Kidney capillary endothelial cell (primary cell): ENCODE measurements around the gene MR1.

Experiments used
- DNase-seq: peaks from one replicate; pipeline ENCODE4 v3.0.0-alpha.2; 2018; ENCODE audit warnings: low spot score

The MR1 gene

GRCh38 chr1:181091309-181092040 is 57.7 kb downstream of the MR1 start:
- no peak for DNase-seq

- no peak for DNase-seq
Measured at GRCh38 chr1:181092056-181092455, 58.3 kb downstream of the MR1 start.

GRCh38 chr1:181092883-181093458 is 59.2 kb downstream of the MR1 start:
- no peak for DNase-seq

GRCh38 chr1:181094416-181095212 is 60.8 kb downstream of the MR1 start:
- no peak for DNase-seq

GRCh38 chr1:181095260-181095659 is 61.5 kb downstream of the MR1 start:
- no peak for DNase-seq

- DNase-seq = no peak
Measured at GRCh38 chr1:181095763-181096184, 62.0 kb downstream of the MR1 start.

- no peak for DNase-seq
Measured at GRCh38 chr1:181097242-181097641, 63.5 kb downstream of the MR1 start.

- DNase-seq = no peak
Measured at GRCh38 chr1:181099152-181100014, 65.6 kb downstream of the MR1 start.

- no peak for DNase-seq
Measured at GRCh38 chr1:181100015-181100905, 66.5 kb downstream of the MR1 start.

- DNase-seq = no peak
Measured at GRCh38 chr1:181100934-181101333, 67.2 kb downstream of the MR1 start.

- DNase-seq = no peak
Measured at GRCh38 chr1:181101581-181102226, 67.9 kb downstream of the MR1 start.

- DNase-seq = no peak
Measured at GRCh38 chr1:181102841-181103240, 69.1 kb downstream of the MR1 start.

- DNase-seq = no peak
Measured at GRCh38 chr1:181103399-181103798, 69.6 kb downstream of the MR1 start.

- no peak for DNase-seq
Measured at GRCh38 chr1:181104042-181104789, 70.4 kb downstream of the MR1 start.

GRCh38 chr1:181104790-181105133 is 71.0 kb downstream of the MR1 start:
- no peak for DNase-seq

- DNase-seq = peak; percentile 89
Measured at GRCh38 chr1:181105134-181106021, 71.6 kb downstream of the MR1 start.

- no peak for DNase-seq
Measured at GRCh38 chr1:181106022-181106312, 72.2 kb downstream of the MR1 start.

- DNase-seq = no peak
Measured at GRCh38 chr1:181106479-181106878, 72.7 kb downstream of the MR1 start.

GRCh38 chr1:181107711-181108110 is 73.9 kb downstream of the MR1 start:
- DNase-seq = no peak
